NB4 (cell line): ENCODE data around the gene FKBP7.

Experiments used
- CTCF ChIP-seq: IDR thresholded peaks from one replicate; pipeline ENCODE4 v1.5.1; 2012; ENCODE audit warnings: low read depth, low read length
- MAX ChIP-seq: IDR thresholded peaks from 2 replicates; pipeline ENCODE4 v1.6.1; 2011; ENCODE audit warnings: low read depth, low read length
- POLR2A ChIP-seq: IDR thresholded peaks from 2 replicates; pipeline ENCODE4 v1.6.1; 2011; ENCODE audit warnings: mild to moderate bottlenecking; ENCODE audit not compliant: insufficient read length; ENCODE audit errors: extremely low read depth

- TF ChIP-seq POLR2A: no peak
- TF ChIP-seq CTCF: no peak
- no peak for TF ChIP-seq MAX
These were observed 36.3 kb upstream of the FKBP7 start for GRCh38 chr2:178514664-178515063.
